NCI-H446 treated with DMSO at 0.1 percent for 48 hours (cell line): ENCODE measurements around the gene ANKRD40.
A peak's percentile ranks its signal among the peaks of the same experiment; 100 is the strongest.
"Not testable (repeated sequence)": the region's sequence is repeated elsewhere in the genome, so short reads cannot be mapped to it uniquely, and the experiment has no call there.

Experiments used
- DNase-seq: peaks from one replicate; lab custom pipeline; 2025; lab: John Stamatoyannopoulos, UW

The ANKRD40 gene, protein sequence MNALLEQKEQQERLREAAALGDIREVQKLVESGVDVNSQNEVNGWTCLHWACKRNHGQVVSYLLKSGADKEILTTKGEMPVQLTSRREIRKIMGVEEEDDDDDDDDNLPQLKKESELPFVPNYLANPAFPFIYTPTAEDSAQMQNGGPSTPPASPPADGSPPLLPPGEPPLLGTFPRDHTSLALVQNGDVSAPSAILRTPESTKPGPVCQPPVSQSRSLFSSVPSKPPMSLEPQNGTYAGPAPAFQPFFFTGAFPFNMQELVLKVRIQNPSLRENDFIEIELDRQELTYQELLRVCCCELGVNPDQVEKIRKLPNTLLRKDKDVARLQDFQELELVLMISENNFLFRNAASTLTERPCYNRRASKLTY

GRCh38 chr17:50707289-50708049, at the start of gene ANKRD40:
ANKRD40 (minus strand) TSS chr17:50707914; CDS start chr17:50707654, 260 bp downstream.
- DNase-seq = peak; percentile 91

GRCh38 chr17:50754521-50754920, 46.8 kb upstream of the ANKRD40 start:
- no peak for DNase-seq

DNA sequence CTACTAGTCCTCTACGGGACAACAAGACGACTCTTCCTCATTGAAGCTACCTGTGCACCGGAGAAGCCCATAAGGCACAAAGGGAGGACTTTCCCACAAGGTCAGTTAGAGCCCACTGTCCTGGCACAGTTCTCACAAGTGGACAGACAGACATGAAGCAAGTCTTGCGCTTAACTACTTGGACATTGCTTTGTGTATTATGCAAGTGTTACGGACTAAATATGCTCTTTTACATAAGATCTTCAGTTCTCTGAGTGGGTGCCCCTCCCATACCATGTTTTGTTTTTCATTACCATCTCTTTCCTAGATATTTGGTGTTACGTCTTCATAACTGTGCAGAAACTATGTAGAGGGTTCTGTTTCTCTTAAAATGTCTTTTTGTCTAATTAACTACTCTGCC, 41.5 kb upstream of the ANKRD40 start:
- DNase-seq = no peak

DNA sequence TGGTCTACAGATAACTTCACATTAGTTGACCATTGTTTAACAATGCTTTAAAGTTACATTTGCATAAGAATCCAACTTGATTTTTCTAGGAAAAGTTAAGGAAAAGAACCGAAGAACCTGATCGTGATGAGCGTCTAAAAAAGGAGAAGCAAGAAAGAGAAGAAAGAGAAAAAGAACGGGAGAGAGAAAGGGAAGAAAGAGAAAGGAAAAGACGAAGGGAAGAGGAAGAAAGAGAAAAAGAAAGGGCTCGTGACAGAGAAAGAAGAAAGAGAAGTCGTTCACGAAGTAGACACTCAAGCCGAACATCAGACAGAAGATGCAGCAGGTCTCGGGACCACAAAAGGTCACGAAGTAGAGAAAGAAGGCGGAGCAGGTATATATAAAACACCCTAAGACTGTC, 37.9 kb upstream of the ANKRD40 start:
- no peak for DNase-seq

DNA sequence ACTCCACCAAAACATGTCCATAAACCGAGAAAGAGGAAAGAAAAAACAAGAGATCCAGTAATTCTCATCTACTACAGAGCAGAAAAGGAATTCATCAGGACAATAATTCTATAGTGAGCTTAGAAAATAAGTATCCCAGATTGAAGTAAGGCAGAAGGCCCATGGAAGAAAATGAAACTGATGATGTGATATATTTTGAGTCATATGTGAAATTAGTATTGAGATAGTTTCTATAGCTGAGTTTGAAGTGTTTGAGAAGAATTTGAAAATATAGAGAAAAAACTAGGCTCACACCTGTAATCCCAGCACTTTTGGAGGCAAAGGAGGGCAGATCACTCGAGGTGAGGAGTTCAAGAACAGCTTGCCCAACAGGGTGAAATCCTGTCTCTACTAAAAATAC, 31.4 kb upstream of the ANKRD40 start:
- no peak for DNase-seq

DNA sequence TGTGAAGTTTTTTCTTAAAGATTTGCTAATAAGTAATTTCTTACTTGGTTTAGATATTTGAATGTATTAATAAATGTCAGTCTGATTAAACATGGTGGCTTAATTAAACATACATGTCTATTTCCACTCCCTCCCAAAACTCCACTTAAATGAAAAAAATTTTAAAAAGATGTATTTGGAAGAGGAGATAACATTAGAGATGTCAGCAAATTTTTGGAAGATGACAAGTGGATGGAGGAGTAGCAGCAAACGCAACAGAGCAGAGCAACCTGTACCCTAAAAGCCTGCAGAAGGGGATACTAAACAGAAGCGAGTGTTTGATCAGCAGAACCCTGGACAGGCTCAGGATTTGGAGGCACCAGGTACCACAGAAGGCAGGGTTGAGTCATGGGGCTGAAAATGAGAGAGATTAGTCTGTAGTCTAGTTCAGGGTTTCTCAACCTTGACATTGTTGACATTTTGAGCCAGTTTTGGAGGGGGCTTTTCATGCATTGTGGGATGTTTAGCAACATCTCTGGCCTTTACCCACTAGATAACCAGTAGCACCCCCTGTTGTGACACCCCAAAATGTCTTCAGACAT, 29.5 kb upstream of the ANKRD40 start:
- no peak for DNase-seq

- no peak for DNase-seq
Measured at GRCh38 chr17:50735287-50735686, 27.6 kb upstream of the ANKRD40 start.

DNA sequence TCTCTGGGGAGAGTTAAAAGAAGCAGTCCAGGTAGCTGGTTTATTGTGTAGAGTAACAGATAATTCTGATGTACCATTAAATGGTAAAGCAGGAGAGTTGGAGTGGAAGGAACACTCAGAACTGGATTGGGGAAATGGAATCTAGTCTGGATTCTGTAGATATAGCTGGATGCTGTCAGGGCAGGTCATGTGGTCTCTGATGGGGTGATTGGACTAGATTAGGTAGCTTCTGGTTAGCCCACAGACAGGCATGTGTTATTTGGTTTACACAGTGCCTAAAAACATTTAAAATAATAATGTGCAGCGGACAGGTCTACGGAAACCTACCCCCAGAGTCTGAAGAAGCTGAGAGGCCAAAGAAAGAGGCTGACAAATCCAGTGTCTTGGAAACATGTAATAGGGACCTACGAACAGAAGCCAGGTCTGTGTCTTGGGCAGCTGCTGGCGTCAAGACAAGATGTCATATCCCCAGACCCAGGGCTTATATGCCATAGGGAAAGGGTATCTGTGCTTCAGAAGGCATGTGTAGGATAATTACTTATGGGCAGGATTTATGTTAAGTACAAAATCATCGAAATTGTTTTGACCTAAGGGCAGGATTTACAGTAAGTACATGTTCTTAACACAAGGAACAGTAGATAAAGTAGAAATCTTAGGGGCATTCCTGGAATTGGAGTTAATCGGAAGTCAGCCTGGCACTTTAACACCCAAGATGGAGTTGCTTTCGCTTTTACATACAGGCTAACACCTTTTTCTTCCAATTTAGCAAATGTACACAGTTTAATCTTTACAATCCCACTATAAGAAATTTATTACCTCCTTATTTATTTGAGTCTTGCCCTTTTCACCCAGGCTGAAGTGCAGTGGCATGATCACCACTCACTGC, 24.1 kb upstream of the ANKRD40 start:
- no peak for DNase-seq

DNA sequence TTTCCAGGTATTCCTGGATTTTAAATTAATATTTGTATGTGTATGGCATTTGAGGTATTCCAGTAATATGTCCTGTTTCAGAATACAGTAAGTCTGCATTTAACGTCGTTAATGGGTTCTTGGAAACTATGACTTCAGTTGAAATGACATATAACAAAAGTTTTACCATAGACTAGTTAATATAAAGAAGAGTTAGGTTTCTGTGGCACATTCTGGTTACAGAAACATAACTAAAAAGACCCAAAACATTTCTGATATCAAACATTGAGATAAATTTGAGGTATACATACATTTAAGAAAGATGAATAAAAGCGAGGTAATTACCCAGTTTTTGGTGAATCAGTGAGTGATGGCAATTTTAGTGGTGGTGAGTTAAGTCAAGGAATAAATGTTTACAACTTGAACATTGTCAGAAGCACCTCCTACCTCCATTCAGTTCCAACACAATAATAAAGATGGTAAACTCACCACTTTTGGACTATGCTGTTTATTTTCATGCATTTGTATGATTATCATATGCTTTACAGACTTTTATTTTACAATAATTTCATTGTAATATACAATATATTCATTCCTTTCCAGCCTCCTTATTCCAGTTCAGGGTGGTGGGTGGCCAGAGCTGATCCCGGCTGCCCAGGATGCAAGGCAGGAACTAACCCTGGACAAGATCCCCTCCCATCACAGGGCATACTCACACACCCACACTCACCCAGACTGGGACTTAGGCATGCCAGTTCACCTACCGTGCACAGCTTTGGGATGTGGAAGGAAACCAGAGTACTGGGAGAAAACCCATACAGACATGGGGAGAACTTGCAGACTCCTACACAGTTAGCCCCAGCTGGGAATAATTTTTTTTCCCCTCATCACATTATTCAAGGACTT, 21.4 kb upstream of the ANKRD40 start:
- no peak for DNase-seq

DNA sequence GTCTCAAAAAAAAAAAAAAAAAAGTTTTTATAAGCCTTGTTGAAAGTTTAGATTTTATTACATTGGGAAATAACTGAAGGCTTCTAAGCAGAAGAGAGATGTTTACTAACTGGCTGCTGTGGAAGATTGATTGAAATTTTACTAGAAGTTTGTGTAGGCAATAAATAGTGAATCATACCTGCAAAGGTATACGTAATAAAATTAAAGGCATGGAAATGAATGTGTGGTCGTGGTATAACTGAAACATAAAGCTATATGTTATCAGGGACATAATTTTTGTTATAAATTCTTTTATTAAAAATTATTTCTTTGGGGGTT, 20.4 kb upstream of the ANKRD40 start:
- DNase-seq = no peak

- DNase-seq = no peak
Measured at GRCh38 chr17:50725769-50726655, 18.3 kb upstream of the ANKRD40 start.

- DNase-seq = not testable (repeated sequence)
Measured at GRCh38 chr17:50724622-50725021, 16.9 kb upstream of the ANKRD40 start.

GRCh38 chr17:50722746-50723145, 15.0 kb upstream of the ANKRD40 start:
- DNase-seq = no peak

DNA sequence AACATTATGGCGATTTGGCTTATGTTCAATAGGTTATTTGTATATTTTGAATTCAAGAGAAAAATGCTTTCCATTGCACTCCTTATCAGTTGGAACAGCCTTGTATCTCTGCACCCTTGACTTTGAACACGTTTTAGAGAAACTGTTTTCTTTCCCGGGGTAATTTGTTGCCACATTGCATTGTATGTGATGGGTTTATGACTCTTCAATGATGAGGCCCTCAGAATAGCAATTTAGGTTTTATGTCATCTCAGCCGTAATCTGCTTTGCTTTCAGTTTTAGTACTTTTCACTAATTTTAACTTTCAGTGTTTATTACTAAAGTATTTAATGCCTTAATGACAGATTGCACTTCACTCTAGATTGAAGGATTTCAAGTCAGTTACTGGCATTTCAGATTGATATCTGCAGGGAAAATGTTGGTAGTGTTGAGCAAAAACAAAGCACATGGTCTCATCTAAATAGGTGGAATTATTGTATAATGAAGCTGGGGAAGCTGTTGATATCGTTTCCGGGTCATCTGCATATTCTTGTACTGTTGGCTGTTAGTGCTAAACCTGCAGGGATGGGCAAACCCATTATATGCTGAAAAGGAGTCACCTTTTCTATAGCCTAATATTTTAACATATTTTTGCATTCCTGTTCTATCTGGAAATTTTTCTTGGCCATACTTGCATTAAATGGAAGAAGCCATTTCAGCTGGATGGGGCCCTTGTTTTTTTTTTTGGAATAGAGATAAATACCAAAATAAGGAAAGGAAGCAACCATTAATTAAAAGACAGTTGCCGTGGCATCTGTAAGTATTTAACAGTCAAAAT, 13.7 kb upstream of the ANKRD40 start:
- DNase-seq = no peak

DNA sequence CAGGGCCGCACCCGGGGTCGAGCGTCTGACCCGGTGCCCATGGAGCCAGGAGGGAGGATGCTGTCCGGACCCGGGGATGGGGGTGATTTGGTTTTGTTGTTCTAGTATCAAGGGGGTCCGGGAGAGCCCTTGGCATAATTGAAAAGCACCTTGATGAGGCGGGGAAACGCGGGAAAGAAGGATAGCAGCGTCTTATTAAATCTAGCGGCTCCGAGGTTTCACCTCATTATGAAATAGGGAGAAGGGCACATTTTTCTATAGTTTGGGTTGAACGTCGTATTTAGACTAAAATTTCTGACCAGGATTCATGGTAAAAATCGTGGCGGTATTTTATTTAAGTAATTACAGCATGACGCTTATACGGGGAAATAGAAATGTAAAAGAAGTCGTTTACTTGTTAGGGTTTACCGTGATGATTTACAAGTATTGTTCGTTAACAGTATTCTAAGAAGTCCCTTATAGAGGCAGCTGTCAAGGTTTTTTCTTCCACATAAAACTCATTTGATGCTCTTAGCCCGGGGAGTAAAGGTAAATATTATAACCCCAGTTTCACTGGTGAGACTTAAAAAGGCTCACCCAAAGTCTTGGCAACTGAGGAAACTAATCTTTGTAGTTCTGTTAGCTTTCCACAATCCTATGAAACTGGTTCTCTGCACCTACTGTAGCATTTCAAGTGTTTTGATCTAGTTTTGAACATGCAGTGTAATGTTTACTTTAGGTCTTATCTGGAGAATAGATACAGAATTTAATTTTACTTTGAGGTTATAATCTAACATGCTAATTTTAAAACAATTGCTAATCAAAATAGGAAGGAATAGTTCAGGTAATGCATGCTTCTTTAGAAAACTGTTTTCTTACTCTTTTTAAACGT, 12.4 kb upstream of the ANKRD40 start:
- no peak for DNase-seq

DNA sequence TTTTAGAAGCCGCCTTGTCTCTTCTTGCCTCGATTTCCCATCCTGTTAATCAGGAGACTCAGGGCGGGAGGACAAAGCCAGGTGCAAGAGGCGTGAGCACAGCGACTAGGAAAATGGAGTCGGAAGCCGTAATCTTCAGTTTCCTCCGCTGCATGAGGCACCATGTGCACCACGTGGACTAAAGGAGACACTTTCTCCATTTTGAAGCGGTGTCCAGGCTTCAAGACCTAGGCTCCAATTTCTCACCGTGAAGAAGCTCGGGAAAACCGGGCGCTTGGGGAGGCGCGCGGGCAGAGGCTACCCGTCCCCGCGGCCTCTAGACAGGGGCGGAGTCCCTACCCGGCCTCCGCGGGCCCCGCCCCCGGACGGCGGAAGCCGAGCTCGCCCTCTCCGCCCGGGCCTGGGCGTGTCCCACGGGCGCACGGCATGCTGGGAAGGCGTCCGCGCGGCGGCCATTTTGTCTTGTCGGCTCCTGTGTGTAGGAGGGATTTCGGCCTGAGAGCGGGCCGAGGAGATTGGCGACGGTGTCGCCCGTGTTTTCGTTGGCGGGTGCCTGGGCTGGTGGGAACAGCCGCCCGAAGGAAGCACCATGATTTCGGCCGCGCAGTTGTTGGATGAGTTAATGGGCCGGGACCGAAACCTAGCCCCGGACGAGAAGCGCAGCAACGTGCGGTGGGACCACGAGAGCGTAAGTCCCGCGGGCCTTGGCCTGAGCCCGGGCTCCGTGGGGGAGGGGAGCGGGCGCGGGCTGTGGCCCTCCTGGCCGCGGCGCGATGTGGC, 11.6 kb upstream of the ANKRD40 start, which contains the start of gene LUC7L3:
LUC7L3 (plus strand) TSS at position 460 of the 780 bp plus-strand sequence; CDS start at position 590, 130 bp downstream.
- DNase-seq = peak; percentile 88

- DNase-seq = no peak
Measured at GRCh38 chr17:50715471-50715870, 7.8 kb upstream of the ANKRD40 start.
